CD14-positive monocyte (primary cell): ENCODE results near the gene TFF1. TPM values are rescaled to one million over a fixed set of nuclear protein-coding genes. Genes with fewer than 3 reads are reported as not detected.
A peak's percentile ranks its signal among the peaks of the same experiment; 100 is the strongest.

Source experiments
- DNase-seq, 3 donors: peaks; one replicate each; pipeline ENCODE4 v3.0.0-alpha.2; 2011 to 2022
- H2AFZ ChIP-seq: 2 replicates; pipeline ENCODE4 v1.6.0; 2012; ENCODE audit warnings: mild to moderate bottlenecking, low read depth, low read length, inconsistent platforms; ENCODE audit not compliant: insufficient read depth, poor library complexity, severe bottlenecking
- H3K27ac ChIP-seq, 2 donors: 1 replicate in 1 of 2; 2 replicates in 1 of 2; pipeline ENCODE4 v1.5.1; 2012 to 2013; ENCODE audit warnings: low read length in 2 of 2, control low read depth in 1 of 2, inconsistent platforms in 1 of 2, low read depth in 1 of 2, mild to moderate bottlenecking in 1 of 2
- H3K27me3 ChIP-seq, 2 donors: one replicate each; pipeline versions ENCODE4 v1.6.0 to v1.6.1; 2011 to 2013; ENCODE audit warnings: low read length in 2 of 2; ENCODE audit not compliant: control insufficient read depth in 2 of 2, insufficient read depth in 2 of 2
- H3K36me3 ChIP-seq, 2 donors: replicated peaks in 1 of 2; 1 replicate in 1 of 2; 2 replicates in 1 of 2; pipeline versions ENCODE4 v1.5.1 to v1.6.1; 2012 to 2013; ENCODE audit warnings: low read length in 2 of 2, control low read depth in 1 of 2, inconsistent platforms in 1 of 2, mild to moderate bottlenecking in 1 of 2; ENCODE audit not compliant: insufficient read depth in 2 of 2, control insufficient read depth in 1 of 2
- H3K4me1 ChIP-seq, 2 donors: 1 replicate in 1 of 2; 2 replicates in 1 of 2; pipeline versions ENCODE4 v1.5.1 to v1.6.1; 2012 to 2013; ENCODE audit warnings: low read length in 2 of 2, control low read depth in 1 of 2, inconsistent platforms in 1 of 2, mild to moderate bottlenecking in 1 of 2, moderate library complexity in 1 of 2; ENCODE audit not compliant: insufficient read depth in 2 of 2, control insufficient read depth in 1 of 2
- H3K4me2 ChIP-seq: replicated peaks from 2 replicates; pipeline ENCODE3; 2012; ENCODE audit warnings: low read length, moderate library complexity, mild to moderate bottlenecking; ENCODE audit not compliant: poor library complexity, severe bottlenecking; ENCODE audit errors: extremely low read depth
- H3K4me3 ChIP-seq, 3 experiments: fragments of 200-600 bp in 1 of 3; sonication (generic) in 1 of 3; replicated peaks in 1 of 3; 1 replicate in 2 of 3; 2 replicates in 1 of 3; pipeline ENCODE4 v1.5.1; 2011 to 2013; ENCODE audit warnings: low read length in 3 of 3, mild to moderate bottlenecking in 3 of 3, control low read depth in 2 of 3, low read depth in 2 of 3, inconsistent platforms in 1 of 3, moderate library complexity in 1 of 3
- H3K79me2 ChIP-seq: 2 replicates; pipeline ENCODE4 v1.6.0; 2012; ENCODE audit warnings: mild to moderate bottlenecking, control low read depth, inconsistent platforms, low read length, moderate library complexity; ENCODE audit not compliant: insufficient read depth
- H3K9ac ChIP-seq: 2 replicates; pipeline ENCODE4 v1.6.0; 2017; ENCODE audit warnings: low read length, mild to moderate bottlenecking; ENCODE audit not compliant: insufficient read depth, poor library complexity, severe bottlenecking
- H3K9me3 ChIP-seq, 2 donors: replicated peaks in 1 of 2; 1 replicate in 1 of 2; 2 replicates in 1 of 2; pipeline versions ENCODE4 v1.5.1 to v1.6.1; 2012 to 2013; ENCODE audit warnings: low read length in 2 of 2, control low read depth in 1 of 2; ENCODE audit not compliant: control insufficient read depth in 1 of 2, insufficient read depth in 1 of 2
- H4K20me1 ChIP-seq: 2 replicates; pipeline ENCODE4 v1.6.0; 2012; ENCODE audit warnings: mild to moderate bottlenecking, low read length, control low read depth, moderate library complexity; ENCODE audit not compliant: insufficient read depth
- H3K27ac Mint-ChIP-seq, 7 donors: one replicate each; pipeline ENCODE4 v1.8.0; 2020; ENCODE audit warnings: mild to moderate bottlenecking in 7 of 7, mixed read lengths in 7 of 7, moderate library complexity in 6 of 7, inconsistent platforms in 2 of 7
- H3K27me3 Mint-ChIP-seq, 3 donors: one replicate each; pipeline ENCODE4 v1.8.0; 2021 to 2022; ENCODE audit warnings: low read depth in 3 of 3, mild to moderate bottlenecking in 3 of 3, mixed read lengths in 3 of 3, moderate library complexity in 3 of 3, inconsistent platforms in 1 of 3
- H3K36me3 Mint-ChIP-seq, 2 donors: one replicate each; pipeline ENCODE4 v1.8.0; 2020; ENCODE audit warnings: mixed read lengths in 2 of 2, inconsistent platforms in 1 of 2, mild to moderate bottlenecking in 1 of 2
- H3K4me1 Mint-ChIP-seq: one replicate; pipeline ENCODE4 v1.8.0; 2020; ENCODE audit warnings: mild to moderate bottlenecking, mixed read lengths
- H3K4me3 Mint-ChIP-seq, 2 donors: one replicate each; pipeline ENCODE4 v1.8.0; 2020; ENCODE audit warnings: mild to moderate bottlenecking in 2 of 2, mixed read lengths in 2 of 2, moderate library complexity in 1 of 2
- H3K9me3 Mint-ChIP-seq, 7 donors: one replicate each; pipeline ENCODE4 v1.8.0; 2020 to 2022; ENCODE audit warnings: mixed read lengths in 7 of 7, mild to moderate bottlenecking in 6 of 7, moderate library complexity in 6 of 7, inconsistent platforms in 2 of 7
- WGBS: methylation state at CpG from one replicate; pipeline ENCODE4 v1.1.5; 2013; ENCODE audit warnings: missing lambda C conversion rate; ENCODE audit not compliant: insufficient coverage; 5-methylcytosine and 5-hydroxymethylcytosine counted together
- intact Hi-C, 2 donors: fragments of 100-400 bp; cut with micrococcal nuclease; formaldehyde crosslinking; loops; one replicate each; pipeline versions ENCODE4 v1.15.0 to v1.15.1; 2023
- polyA plus RNA-seq, 3 donors: library from polyadenylated mRNA; depleted of rRNA in 1 of 3; unstranded in 2 of 3; stranded (reverse) in 1 of 3; fragments of 300-500 nt in 2 of 3; fragments of >200 nt in 1 of 3; fragmentation: Illumina TruSeq in 2 of 3; gene quantifications; 1 replicate in 2 of 3; 2 replicates in 1 of 3; pipeline ENCODE4 v1.2.3, GENCODE V29; 2012 to 2021
- TF ChIP-seq, protein P1 (sequence below): fragments of 200-600 bp; IDR thresholded peaks from one replicate; pipeline ENCODE4 v1.8.0; 2022; ENCODE audit warnings: antibody characterized with exemption, mild to moderate bottlenecking

The TFF1 gene
- polyA plus RNA-seq, 3 donors, result not detected

DNA sequence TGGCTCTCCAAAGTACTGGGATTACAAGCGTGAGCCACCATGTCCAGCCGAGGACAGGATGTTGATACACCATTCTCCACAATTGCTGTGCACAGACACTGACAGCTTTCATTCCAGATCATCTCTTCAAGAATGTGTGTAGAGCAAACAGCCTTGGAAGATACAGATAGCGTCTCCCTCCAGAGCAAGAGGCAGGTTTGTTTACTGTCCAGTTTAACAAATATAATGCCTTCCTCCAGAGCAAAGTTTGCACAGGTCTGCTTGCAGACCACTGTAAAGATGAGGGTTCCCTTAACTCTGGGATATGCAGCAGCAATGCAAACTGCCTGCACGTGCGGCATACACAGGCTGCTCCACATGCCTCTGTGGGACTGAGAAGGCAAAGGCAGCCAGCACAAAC, 25.0 kb upstream of the TFF1 start:
- Mint-ChIP-seq H3K9me3 (peaks cover 0 to 3% (median 0%) of the 10 kb centered on the region in 7 donors), H3K4me3 (no peak overlapping the region), H3K4me1 (peaks cover 31% of the 10 kb centered on the region), H3K27ac (no peak overlapping the region), H3K27me3 (peaks cover 1 to 7% (median 7%) of the 10 kb centered on the region in 3 donors), H3K36me3 (no peaks in the 10 kb centered on the region)
- Histone ChIP-seq H3K36me3 (no peaks in the 10 kb centered on the region), H4K20me1 (no peaks in the 10 kb centered on the region), H3K79me2 (no peaks in the 10 kb centered on the region), H3K27me3 (no peaks in the 10 kb centered on the region), H3K9ac (no peak overlapping the region), H3K4me2 (no peak overlapping the region), H2AFZ (no peak overlapping the region), H3K27ac (no peak overlapping the region), H3K4me1 (peaks cover 12 to 27% of the 10 kb centered on the region in 2 donors), H3K4me3 (no peak overlapping the region), H3K9me3 (no peaks in the 10 kb centered on the region)
- no peak for DNase-seq
- TF ChIP-seq, protein P1, sequence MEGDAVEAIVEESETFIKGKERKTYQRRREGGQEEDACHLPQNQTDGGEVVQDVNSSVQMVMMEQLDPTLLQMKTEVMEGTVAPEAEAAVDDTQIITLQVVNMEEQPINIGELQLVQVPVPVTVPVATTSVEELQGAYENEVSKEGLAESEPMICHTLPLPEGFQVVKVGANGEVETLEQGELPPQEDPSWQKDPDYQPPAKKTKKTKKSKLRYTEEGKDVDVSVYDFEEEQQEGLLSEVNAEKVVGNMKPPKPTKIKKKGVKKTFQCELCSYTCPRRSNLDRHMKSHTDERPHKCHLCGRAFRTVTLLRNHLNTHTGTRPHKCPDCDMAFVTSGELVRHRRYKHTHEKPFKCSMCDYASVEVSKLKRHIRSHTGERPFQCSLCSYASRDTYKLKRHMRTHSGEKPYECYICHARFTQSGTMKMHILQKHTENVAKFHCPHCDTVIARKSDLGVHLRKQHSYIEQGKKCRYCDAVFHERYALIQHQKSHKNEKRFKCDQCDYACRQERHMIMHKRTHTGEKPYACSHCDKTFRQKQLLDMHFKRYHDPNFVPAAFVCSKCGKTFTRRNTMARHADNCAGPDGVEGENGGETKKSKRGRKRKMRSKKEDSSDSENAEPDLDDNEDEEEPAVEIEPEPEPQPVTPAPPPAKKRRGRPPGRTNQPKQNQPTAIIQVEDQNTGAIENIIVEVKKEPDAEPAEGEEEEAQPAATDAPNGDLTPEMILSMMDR, result no peak
- intact Hi-C loops, result no loop called here
- WGBS, result 92% methylated on average over 5 of the region's 5 CpGs

DNA sequence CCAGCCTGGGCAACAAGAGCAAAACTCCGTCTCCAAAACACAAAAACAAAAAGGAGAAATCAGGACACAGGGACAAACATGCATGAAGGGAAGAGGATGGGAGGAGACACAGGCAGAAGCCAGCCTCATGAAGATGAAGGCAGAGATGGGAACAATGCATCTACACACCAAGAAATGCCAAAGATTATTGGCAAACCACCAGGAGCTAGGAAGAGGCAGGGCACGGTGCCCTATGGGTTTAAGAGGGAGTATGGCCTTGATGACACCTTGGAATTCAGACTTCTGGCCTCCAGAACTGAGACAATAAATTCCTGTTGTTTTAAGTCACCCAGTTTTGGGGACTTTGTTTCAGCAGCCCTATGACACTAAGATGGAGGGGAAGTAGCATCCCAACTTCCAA, 24.4 kb upstream of the TFF1 start:
- no peaks in the 10 kb centered on the region for H3K27me3 ChIP-seq
- H3K9me3 Mint-ChIP-seq, result peaks cover 0 to 3% (median 0%) of the 10 kb centered on the region in 7 donors
- H3K4me3 Mint-ChIP-seq, result no peak overlapping the region
- H3K27me3 Mint-ChIP-seq, result peaks cover 1 to 7% (median 7%) of the 10 kb centered on the region in 3 donors
- WGBS, result 100% methylated on average over 1 of the region's 2 CpGs
- H3K4me3 ChIP-seq, result no peak overlapping the region
- no peaks in the 10 kb centered on the region for H3K36me3 ChIP-seq
- H3K36me3 Mint-ChIP-seq, result no peaks in the 10 kb centered on the region
- TF ChIP-seq, protein P1, result no peak
- peaks cover 0 to under 1% of the 10 kb centered on the region in 2 donors for H3K9me3 ChIP-seq
- H3K4me1 Mint-ChIP-seq, result peaks cover 37% of the 10 kb centered on the region
- H3K27ac ChIP-seq, result no peak overlapping the region
- H3K4me2 ChIP-seq, result no peak overlapping the region
- peaks cover 18 to 33% of the 10 kb centered on the region in 2 donors for H3K4me1 ChIP-seq
- peak overlapping the region in 1 of 7 donors; percentile 64 for H3K27ac Mint-ChIP-seq
- no peak overlapping the region for H2AFZ ChIP-seq
- no peaks in the 10 kb centered on the region for H4K20me1 ChIP-seq
- H3K9ac ChIP-seq, result no peak overlapping the region
- intact Hi-C loops, result no loop called here
- DNase-seq, result no peak
- no peaks in the 10 kb centered on the region for H3K79me2 ChIP-seq
